ENCODE measurements around the gene TUBB2B. TPM values are rescaled to one million over a fixed set of nuclear protein-coding genes. Genes with fewer than 3 reads are reported as not detected.

Gene TUBB2B
- total and polyA plus RNA-seq, 4 experiments from 2014 or later, result 0.22 to 0.32 TPM; not detected in 2

DNA sequence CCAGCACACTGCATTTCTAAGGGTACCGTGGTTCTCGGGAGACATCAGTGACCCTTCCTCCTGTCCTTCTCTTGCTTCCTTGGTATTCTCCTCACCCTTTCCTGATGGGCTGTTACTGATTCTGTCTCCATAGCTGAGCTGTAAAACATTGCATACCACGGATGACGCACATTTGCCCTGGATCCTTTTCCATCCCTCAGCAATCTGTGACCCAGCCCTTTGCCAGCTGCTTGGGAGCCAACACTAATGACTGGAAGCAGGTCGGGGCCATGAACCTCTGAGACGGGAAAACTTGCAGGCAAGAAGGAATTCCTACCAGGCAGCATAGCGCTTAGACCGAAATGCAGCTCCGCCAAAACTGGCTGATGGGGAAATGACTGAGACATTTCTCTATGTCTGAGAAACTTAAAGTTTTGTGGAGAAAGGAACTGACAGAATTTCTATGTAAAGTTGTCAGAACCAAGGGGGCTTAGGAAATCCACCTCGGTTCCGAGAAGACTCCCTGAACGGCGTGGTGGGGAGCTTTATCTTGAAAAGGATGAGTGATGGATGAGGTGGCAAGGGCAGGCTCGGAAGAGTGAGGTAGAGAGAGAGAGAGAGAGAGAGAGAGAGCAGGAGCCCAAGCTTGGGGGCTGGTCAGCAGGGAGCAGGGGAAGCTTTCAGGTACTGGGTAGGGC is 19.2 kb downstream of the TUBB2B start:
- H3K27me3 Mint-ChIP-seq, result peaks cover 10 to 14% of the 10 kb centered on the region in 2 donors
- peaks cover 9% of the 10 kb centered on the region for H3K4me1 ChIP-seq (ENCODE audit: insufficient read depth, low read length)
- H3K27ac Mint-ChIP-seq, result peak overlapping the region in 2 of 7 donors; percentile 7 to 14
- ChIA-PET CTCF (ENCODE audit: partially characterized antibody) (interaction anchor here (1.8 kb wide), 1 partner anchor 43 kb away, joined by 7 read pairs; no protein-coding TSS in a partner anchor), POLR2A (ENCODE audit: partially characterized antibody) (interaction anchor here (1.2 to 1.7 kb wide), 2 partner anchors 46 to 51 kb away, joined by 6 to 8 read pairs; partner anchors contain the start of gene TUBB2A)
- no peaks in the 10 kb centered on the region for H3K36me3 ChIP-seq (ENCODE audit: insufficient read depth, low read length)
- H3K4me3 Mint-ChIP-seq, result peak overlapping the region in 2 of 8 donors; percentile 36 to 57
- peaks cover 9 to 17% (median 14%) of the 10 kb centered on the region in 4 donors for H3K4me1 Mint-ChIP-seq
- DNase-seq, result no peak
- no peak overlapping the region for H3K4me3 ChIP-seq (ENCODE audit: low read length in 2 of 2)
- no peaks in the 10 kb centered on the region for H3K36me3 Mint-ChIP-seq
- H3K27ac ChIP-seq (ENCODE audit: low read depth, low read length), result no peak overlapping the region
- peaks cover 0 to 13% (median under 1%) of the 10 kb centered on the region in 8 donors for H3K9me3 Mint-ChIP-seq
- intact Hi-C loops (cut with micrococcal nuclease), result no loop called here
- no peaks in the 10 kb centered on the region for H3K27me3 ChIP-seq (ENCODE audit: insufficient read depth, low read length)
- H3K9me3 ChIP-seq (ENCODE audit: control insufficient read depth in 1 of 2, low read length in 2 of 2), result no peaks in the 10 kb centered on the region

DNA sequence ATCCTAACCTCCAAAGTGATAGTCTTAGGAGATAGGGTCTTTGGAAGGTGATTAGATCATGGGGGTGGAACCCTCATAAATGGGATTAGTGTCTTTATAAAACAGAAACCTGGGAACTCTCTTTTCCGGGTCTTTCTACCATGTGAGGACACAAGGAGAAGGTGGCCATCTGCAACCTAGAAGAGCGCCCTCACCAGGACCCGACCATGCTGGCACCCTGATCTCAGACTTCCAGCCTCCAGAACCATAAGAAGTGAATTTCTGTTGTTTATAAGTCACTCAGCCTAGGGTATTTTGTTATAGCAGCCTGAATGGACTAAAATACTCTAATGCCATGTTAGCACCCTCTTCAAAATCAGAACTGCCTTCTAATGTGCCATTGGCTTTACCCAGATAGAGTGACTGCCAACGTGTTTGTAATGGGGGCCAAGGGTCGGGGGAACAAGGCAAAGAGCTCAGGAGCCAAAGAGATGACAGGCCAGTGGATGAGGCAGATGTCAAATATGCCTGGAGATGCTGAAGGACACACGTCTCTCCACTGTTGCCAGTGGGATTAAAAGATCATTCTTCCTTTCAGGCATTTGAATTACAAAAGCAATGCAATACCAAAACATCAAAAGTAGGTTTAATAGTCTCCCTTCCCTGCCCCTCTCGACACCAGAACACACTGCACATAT is 21.0 kb downstream of the TUBB2B start:
- Mint-ChIP-seq H3K4me3 (no peak overlapping the region), H3K9me3 (peaks cover 0 to 13% (median under 1%) of the 10 kb centered on the region in 8 donors), H3K27ac (no peak overlapping the region), H3K36me3 (no peaks in the 10 kb centered on the region), H3K27me3 (peaks cover 16 to 19% of the 10 kb centered on the region in 2 donors), H3K4me1 (peaks cover 9 to 17% (median 14%) of the 10 kb centered on the region in 4 donors)
- Histone ChIP-seq H3K9me3 (ENCODE audit: control insufficient read depth in 1 of 2, low read length in 2 of 2) (no peaks in the 10 kb centered on the region), H3K36me3 (ENCODE audit: insufficient read depth, low read length) (no peaks in the 10 kb centered on the region), H3K27ac (ENCODE audit: low read depth, low read length) (no peak overlapping the region), H3K27me3 (ENCODE audit: insufficient read depth, low read length) (no peaks in the 10 kb centered on the region), H3K4me3 (ENCODE audit: low read length in 2 of 2) (no peak overlapping the region), H3K4me1 (ENCODE audit: insufficient read depth, low read length) (peaks cover 9% of the 10 kb centered on the region)
- DNase-seq, result no peak
- POLR2A ChIA-PET (ENCODE audit: partially characterized antibody), result no interaction called here
- CTCF ChIA-PET (ENCODE audit: partially characterized antibody), result no interaction called here
- intact Hi-C loops (cut with micrococcal nuclease), result no loop called here

DNA sequence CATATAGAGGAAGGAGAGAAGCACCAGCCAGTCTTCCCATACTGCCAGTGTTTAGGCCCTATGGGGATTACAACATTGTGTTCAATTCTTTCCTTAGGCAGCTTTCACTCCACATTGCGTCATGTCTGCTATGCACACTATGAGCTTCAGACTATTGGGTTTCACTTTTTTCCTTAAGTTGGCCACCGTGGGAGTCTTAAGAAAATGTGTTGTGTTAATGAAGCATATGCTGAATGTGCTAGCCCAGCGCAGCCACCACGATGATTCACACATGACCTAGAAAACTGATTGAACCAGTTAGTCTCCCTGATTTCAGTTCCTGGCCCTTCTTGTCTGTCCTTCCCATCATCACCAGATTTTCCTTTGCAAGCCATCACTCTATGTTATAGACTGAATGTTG is 21.5 kb downstream of the TUBB2B start:
- POLR2A ChIA-PET (ENCODE audit: partially characterized antibody), result no interaction called here
- intact Hi-C loops (cut with micrococcal nuclease), result no loop called here

DNA sequence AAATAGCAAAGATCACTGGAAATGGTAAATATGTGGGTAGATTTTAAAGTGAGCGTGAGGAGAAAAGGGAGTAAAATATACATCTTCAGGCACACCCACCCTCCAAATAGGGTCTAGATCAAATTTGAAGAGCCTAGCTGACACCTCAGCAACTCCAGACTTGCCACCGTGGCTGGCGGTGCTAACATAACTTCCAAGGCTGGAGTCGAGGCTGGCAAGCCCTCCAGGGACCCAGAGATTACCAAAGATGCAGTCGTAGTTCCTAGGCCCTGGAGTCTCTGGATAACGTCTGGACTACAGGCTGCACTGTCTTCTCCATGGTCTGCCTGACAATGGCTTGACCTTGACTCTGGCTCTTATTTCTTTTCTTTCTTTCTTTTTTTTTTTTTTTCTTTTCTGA is 22.5 kb downstream of the TUBB2B start:
- Histone ChIP-seq H3K27me3 (ENCODE audit: insufficient read depth, low read length) (no peaks in the 10 kb centered on the region), H3K4me3 (ENCODE audit: low read length in 2 of 2) (no peak overlapping the region), H3K9me3 (ENCODE audit: control insufficient read depth in 1 of 2, low read length in 2 of 2) (no peaks in the 10 kb centered on the region), H3K4me1 (ENCODE audit: insufficient read depth, low read length) (peaks cover 9% of the 10 kb centered on the region), H3K27ac (ENCODE audit: low read depth, low read length) (no peak overlapping the region), H3K36me3 (ENCODE audit: insufficient read depth, low read length) (no peaks in the 10 kb centered on the region)
- intact Hi-C loops (cut with micrococcal nuclease), result no loop called here
- ChIA-PET CTCF (ENCODE audit: partially characterized antibody) (no interaction called here), POLR2A (ENCODE audit: partially characterized antibody) (no interaction called here)
- H3K4me1 Mint-ChIP-seq, result peaks cover 9 to 16% (median 13%) of the 10 kb centered on the region in 4 donors
- H3K27ac Mint-ChIP-seq, result no peak overlapping the region
- H3K4me3 Mint-ChIP-seq, result no peak overlapping the region
- peaks cover 0 to 13% (median under 1%) of the 10 kb centered on the region in 8 donors for H3K9me3 Mint-ChIP-seq
- H3K36me3 Mint-ChIP-seq, result no peaks in the 10 kb centered on the region
- DNase-seq, result no peak
- H3K27me3 Mint-ChIP-seq, result peaks cover 19 to 23% of the 10 kb centered on the region in 2 donors

More for the DNA sequence above, 21.5 kb downstream of the TUBB2B start:
- H3K27me3 ChIP-seq (ENCODE audit: insufficient read depth, low read length), result no peaks in the 10 kb centered on the region
- no peaks in the 10 kb centered on the region for H3K36me3 ChIP-seq (ENCODE audit: insufficient read depth, low read length)
- peaks cover 9% of the 10 kb centered on the region for H3K4me1 ChIP-seq (ENCODE audit: insufficient read depth, low read length)
- CTCF ChIA-PET (ENCODE audit: partially characterized antibody), result no interaction called here
- Mint-ChIP-seq H3K4me1 (peaks cover 9 to 17% (median 14%) of the 10 kb centered on the region in 4 donors), H3K9me3 (peaks cover 0 to 13% (median under 1%) of the 10 kb centered on the region in 8 donors), H3K27ac (no peak overlapping the region), H3K27me3 (peaks cover 16 to 19% of the 10 kb centered on the region in 2 donors), H3K36me3 (no peaks in the 10 kb centered on the region), H3K4me3 (no peak overlapping the region)
- no peaks in the 10 kb centered on the region for H3K9me3 ChIP-seq (ENCODE audit: control insufficient read depth in 1 of 2, low read length in 2 of 2)
- no peak overlapping the region for H3K27ac ChIP-seq (ENCODE audit: low read depth, low read length)
- no peak for DNase-seq
- H3K4me3 ChIP-seq (ENCODE audit: low read length in 2 of 2), result no peak overlapping the region

DNA sequence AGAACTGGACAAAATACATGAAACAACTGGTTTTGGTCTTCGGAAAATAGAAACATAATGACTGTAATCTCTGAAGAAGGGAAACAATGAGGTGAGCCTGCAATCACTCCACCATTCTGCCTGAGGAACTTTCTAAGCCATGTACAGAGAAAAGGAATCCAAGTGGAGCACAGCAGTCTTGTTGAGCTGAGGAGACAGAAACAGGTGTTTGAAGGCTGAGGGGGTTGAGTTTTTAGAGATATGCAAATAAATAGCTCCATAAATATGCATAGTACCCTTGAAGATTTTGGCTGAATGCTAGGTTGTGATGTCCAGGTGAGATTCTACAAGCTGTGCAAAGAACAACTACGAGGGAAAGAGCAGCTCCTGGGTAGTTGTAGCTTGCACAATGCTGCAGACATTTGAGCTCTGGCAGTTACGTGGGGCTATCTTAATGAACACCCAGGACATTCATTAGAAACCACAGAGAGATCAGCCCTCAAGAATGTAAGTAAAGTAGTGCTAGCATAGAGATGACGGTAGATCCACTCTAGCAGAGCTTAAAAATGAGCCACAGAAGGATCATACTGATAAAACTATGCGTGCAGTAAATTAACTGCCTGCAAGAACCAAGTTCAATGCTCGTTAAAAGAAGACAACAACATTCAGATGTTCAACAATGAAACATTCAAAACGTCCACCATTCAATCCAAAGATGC is 24.3 kb downstream of the TUBB2B start:
- Mint-ChIP-seq H3K4me3 (no peak overlapping the region), H3K36me3 (no peaks in the 10 kb centered on the region), H3K4me1 (no peaks in the 10 kb centered on the region), H3K27ac (no peak overlapping the region), H3K27me3 (peaks cover 17 to 25% of the 10 kb centered on the region in 2 donors), H3K9me3 (peaks cover 0 to 19% (median 5%) of the 10 kb centered on the region in 8 donors)
- intact Hi-C loops (cut with micrococcal nuclease), result no loop called here
- Histone ChIP-seq H3K4me1 (ENCODE audit: insufficient read depth, low read length) (no peaks in the 10 kb centered on the region), H3K27me3 (ENCODE audit: insufficient read depth, low read length) (no peaks in the 10 kb centered on the region), H3K27ac (ENCODE audit: low read depth, low read length) (no peak overlapping the region), H3K36me3 (ENCODE audit: insufficient read depth, low read length) (no peaks in the 10 kb centered on the region), H3K9me3 (ENCODE audit: control insufficient read depth in 1 of 2, low read length in 2 of 2) (no peaks in the 10 kb centered on the region), H3K4me3 (ENCODE audit: low read length in 2 of 2) (no peak overlapping the region)
- CTCF ChIA-PET (ENCODE audit: partially characterized antibody), result interaction anchor here (2.0 kb wide), 1 partner anchor 49 kb away, joined by 7 read pairs; no protein-coding TSS in a partner anchor
- no peak for DNase-seq
- POLR2A ChIA-PET (ENCODE audit: partially characterized antibody), result no interaction called here

DNA sequence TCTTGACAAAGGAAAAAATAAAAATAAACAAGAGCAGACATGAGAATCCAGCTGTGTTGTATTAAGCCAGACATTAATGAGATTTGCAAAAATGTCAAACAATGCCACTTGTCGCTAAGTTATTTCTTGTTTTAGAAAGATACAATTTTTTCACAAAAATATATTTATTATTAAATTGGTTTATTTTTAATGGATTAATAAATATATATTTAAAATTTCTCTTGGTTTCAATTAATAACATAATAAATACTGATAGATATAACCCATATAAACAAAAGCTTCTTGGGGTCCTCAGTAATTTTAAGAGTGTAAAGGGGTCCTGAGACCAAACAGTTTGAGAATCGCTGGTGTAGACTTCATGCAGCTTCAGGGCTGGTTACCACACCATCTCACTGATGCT is 26.1 kb downstream of the TUBB2B start:
- Histone ChIP-seq H3K4me3 (ENCODE audit: low read length in 2 of 2) (no peak overlapping the region), H3K27ac (ENCODE audit: low read depth, low read length) (no peak overlapping the region), H3K27me3 (ENCODE audit: insufficient read depth, low read length) (no peaks in the 10 kb centered on the region), H3K4me1 (ENCODE audit: insufficient read depth, low read length) (no peaks in the 10 kb centered on the region), H3K36me3 (ENCODE audit: insufficient read depth, low read length) (no peaks in the 10 kb centered on the region), H3K9me3 (ENCODE audit: control insufficient read depth in 1 of 2, low read length in 2 of 2) (no peaks in the 10 kb centered on the region)
- intact Hi-C loops (cut with micrococcal nuclease), result no loop called here
- no peak for DNase-seq
- no peak overlapping the region for H3K4me3 Mint-ChIP-seq
- peaks cover 17 to 23% of the 10 kb centered on the region in 2 donors for H3K27me3 Mint-ChIP-seq
- ChIA-PET POLR2A (ENCODE audit: partially characterized antibody) (no interaction called here), CTCF (ENCODE audit: partially characterized antibody) (interaction anchor here (1.0 kb wide), 1 partner anchor 17 kb away, joined by 3 read pairs; no protein-coding TSS in a partner anchor)
- H3K27ac Mint-ChIP-seq, result no peak overlapping the region
- H3K36me3 Mint-ChIP-seq, result no peaks in the 10 kb centered on the region
- no peaks in the 10 kb centered on the region for H3K4me1 Mint-ChIP-seq
- H3K9me3 Mint-ChIP-seq, result peaks cover 0 to 19% (median 5%) of the 10 kb centered on the region in 8 donors

DNA sequence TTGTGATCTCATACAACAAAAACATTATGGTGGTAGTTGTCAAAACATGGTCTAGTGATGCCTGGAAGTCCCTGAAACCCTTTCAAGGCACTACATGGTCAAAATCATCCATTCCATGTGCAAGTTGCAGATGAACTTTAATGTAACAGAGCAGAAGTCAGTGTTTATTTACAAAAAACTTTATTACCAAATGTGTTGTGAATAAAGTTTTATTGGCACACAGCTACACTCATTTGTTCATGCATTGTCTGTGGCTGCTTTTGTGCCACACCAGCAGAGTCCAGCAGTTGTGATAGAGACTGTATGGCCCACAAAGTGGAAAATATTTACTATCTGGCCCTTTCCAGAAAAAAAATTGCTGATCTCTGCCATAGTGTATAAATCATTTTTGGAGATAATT is 26.8 kb downstream of the TUBB2B start:
- ChIA-PET POLR2A (ENCODE audit: partially characterized antibody) (no interaction called here), CTCF (ENCODE audit: partially characterized antibody) (interaction anchor here (1.0 kb wide), 1 partner anchor 17 kb away, joined by 3 read pairs; no protein-coding TSS in a partner anchor)
- no peak overlapping the region for H3K27ac Mint-ChIP-seq
- no peak for DNase-seq
- Histone ChIP-seq H3K4me3 (ENCODE audit: low read length in 2 of 2) (no peak overlapping the region), H3K27ac (ENCODE audit: low read depth, low read length) (no peak overlapping the region), H3K36me3 (ENCODE audit: insufficient read depth, low read length) (no peaks in the 10 kb centered on the region), H3K27me3 (ENCODE audit: insufficient read depth, low read length) (no peaks in the 10 kb centered on the region), H3K9me3 (ENCODE audit: control insufficient read depth in 1 of 2, low read length in 2 of 2) (no peaks in the 10 kb centered on the region), H3K4me1 (ENCODE audit: insufficient read depth, low read length) (no peaks in the 10 kb centered on the region)
- H3K36me3 Mint-ChIP-seq, result no peaks in the 10 kb centered on the region
- H3K4me1 Mint-ChIP-seq, result no peaks in the 10 kb centered on the region
- H3K9me3 Mint-ChIP-seq, result peaks cover 0 to 19% (median 5%) of the 10 kb centered on the region in 8 donors
- no peak overlapping the region for H3K4me3 Mint-ChIP-seq
- peaks cover 17 to 23% of the 10 kb centered on the region in 2 donors for H3K27me3 Mint-ChIP-seq
- intact Hi-C loops (cut with micrococcal nuclease), result no loop called here

Data from CD4-positive, alpha-beta memory T cell (primary cell).